NOMO-1 (cell line): ENCODE measurements around the gene PPP1CA.

Experiments
- DNase-seq, 2 experiments: peaks; one replicate each; lab custom pipeline; 2025; ENCODE audit not compliant: unreplicated experiment in 2 of 2; lab: John Stamatoyannopoulos, UW

PPP1CA gene

GRCh38 chr11:67354075-67355022 lies 47.3 kb downstream of the PPP1CA start:
- DNase-seq, result peak in 1 of 2 experiments; percentile 19

GRCh38 chr11:67353317-67354074 lies 48.2 kb downstream of the PPP1CA start, which contains the start of gene POLD4:
Gene POLD4, minus strand, starts transcription at chr11:67353546. Its CDS starts 147 bp downstream, at chr11:67353399.
- DNase-seq, result peak; percentile 95 to 100

DNA sequence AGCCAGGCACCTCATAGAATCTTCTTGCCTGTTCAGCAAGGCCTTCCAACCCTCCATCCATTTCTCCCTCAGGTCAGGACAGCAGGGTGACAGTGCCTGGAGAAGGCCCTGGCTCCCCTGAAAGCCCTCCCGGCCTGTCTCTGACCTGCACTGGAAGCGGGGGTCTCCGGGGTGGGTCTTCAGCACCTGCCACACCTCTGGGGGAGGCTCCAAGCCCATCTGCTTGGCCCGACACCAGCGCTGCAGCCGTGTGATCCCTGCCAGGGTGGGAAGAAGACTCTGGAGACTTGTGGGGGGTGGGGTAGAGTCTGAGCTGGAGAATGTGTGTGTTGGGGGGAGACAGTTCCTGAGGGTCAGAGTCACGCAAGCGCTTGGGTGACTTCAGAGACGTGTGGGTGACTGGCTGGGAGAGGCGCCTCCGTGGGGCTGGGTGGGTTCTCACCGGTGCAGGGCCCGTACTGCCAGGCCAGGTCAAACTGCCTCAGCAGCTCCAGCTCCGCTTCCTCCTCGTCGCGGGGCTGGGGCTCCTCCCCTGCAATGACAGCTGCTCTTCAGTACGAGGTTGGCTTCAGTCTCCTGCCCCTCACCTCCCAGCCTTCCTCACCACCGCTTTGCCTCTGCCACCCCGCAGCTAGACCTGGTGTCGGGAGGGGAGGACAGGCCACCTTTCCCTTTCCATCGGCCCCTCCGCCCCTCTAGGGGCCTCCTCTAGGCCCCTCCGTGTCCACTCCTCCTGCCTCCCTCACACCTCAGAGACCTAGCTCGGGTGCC lies 48.9 kb downstream of the PPP1CA start:
- peak; percentile 51 to 62 for DNase-seq

DNA sequence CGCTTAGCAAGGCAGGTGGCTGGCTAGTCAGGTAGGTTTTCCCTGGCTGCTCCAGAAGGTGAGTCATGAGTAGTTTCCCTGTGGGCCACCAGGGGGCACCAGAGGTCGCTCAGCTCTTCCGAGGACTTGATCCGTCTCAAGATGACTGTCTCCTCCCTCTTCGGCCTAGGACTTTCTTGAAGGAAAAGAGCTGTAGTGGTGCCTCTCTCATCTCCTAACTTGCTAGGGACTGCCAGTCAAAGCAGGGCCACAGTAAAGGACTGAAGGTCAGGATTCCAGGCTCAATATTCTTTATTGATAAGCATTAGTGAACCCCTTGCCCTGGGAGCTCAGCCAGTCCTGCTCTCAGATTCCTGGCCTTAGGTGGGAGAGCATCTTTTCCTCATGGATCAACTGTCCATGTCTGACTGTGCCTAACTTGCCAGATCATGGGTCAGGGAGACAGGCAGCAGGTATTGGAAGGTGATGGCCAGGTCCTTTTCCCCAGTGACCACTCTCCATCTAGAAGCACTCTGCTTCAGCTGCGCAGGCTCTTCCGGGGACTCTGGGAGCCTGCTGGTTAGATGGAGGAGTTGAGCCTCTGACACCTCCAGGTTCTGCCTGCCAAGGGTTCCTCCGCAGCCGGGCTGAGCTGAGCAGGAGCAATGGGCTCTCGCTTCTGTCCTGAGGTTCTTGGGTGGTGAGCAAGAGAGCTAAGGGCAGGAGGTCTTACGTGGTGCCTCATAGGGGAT lies 50.2 kb downstream of the PPP1CA start:
- DNase-seq, result peak; percentile 56 to 63

DNA sequence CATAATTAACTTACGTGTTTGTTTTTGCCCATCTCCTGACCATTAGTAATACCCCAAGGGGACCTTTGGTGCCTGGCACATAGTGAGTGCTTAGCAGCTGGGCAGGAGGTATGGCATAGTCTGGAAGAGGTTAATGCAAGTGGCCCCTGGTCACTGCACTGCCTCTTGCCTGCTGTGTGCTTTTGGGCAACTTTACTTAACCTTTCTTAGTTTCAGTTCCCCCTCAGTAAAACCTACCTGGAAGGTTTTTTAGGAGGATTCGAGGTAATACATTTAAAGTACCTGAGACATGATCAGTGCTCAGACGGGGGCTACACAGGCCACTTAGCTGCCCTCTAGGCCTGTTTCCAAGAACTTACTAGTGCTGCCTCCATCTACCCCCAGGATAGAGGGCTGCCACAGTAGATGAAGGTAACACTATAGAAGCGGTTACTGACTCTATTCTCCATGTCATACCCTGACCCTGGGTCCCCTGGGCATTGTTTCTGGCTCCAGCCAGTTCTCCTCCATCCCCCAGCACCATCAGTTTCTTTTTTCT lies 51.7 kb downstream of the PPP1CA start:
- no peak for DNase-seq

GRCh38 chr11:67349457-67349856 lies 52.2 kb downstream of the PPP1CA start:
- no peak for DNase-seq

DNA sequence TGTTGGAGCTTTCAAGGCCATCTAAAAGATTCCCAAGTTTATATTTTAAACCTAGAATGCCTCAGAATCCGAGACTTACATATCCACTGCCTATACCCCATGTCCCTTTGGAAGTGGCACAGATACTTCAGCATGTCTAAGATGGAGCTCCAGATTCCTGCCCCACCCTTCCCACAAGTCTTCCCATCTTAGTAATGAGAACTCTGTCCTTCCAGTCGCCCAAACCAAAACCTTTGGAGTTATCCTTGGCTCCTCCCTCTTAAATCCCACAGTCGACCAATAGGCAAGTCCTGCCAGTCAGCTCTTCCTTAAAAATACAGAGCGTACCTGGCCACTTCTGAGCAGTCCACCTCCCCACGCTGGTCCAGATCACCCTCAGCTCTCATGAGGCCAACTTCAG lies 52.6 kb downstream of the PPP1CA start:
- no peak for DNase-seq
